IMR-90 (cell line): ENCODE results near the gene RASSF7. TPM values are rescaled to one million over a fixed set of nuclear protein-coding genes. Genes with fewer than 3 reads are reported as not detected.

ENCODE experiments used
- ATAC-seq: fragments of 200-7000 bp; cut with Tn5 transposase; 2 replicates; pipeline ENCODE4 v1.9.1; 2020; ENCODE audit warnings: low read depth, mild to moderate bottlenecking, moderate library complexity
- BruUV-seq: library from RNA; stranded (reverse); fragments of 400-500 nt; replicated peaks from 2 replicates; lab custom pipeline; 2021; lab: Mats Ljungman, UMichigan
- CTCF ChIA-PET: fragments of 300-600 bp; formaldehyde crosslinking; extraction: SDS; loops from one replicate; lab custom pipeline; 2021; ENCODE audit warnings: antibody characterized with exemption; lab: Yijun Ruan, JAX
- POLR2A ChIA-PET: fragments of 300-600 bp; sonication (Branson Sonifier 250); formaldehyde crosslinking; loops from one replicate; lab custom pipeline; 2022; ENCODE audit warnings: antibody characterized with exemption; ENCODE audit not compliant: unreplicated experiment; lab: Charles Lee
- DNase-seq: peaks from one replicate; pipeline ENCODE4 v3.0.0; 2013
- H2AFZ ChIP-seq: replicated peaks from 2 replicates; pipeline ENCODE3; 2013; ENCODE audit warnings: low read length, mild to moderate bottlenecking; ENCODE audit not compliant: poor library complexity
- H2AK5ac ChIP-seq: 2 replicates; pipeline ENCODE4 v1.6.1; 2013; ENCODE audit warnings: low read depth, low read length, inconsistent platforms
- H2AK9ac ChIP-seq: replicated peaks from 2 replicates; pipeline ENCODE3; 2013; ENCODE audit warnings: mild to moderate bottlenecking, low read depth, low read length, moderate library complexity; ENCODE audit not compliant: poor library complexity
- H2BK120ac ChIP-seq: 2 replicates; pipeline ENCODE4 v1.6.1; 2013; ENCODE audit warnings: low read depth, low read length, inconsistent platforms
- H2BK15ac ChIP-seq: 3 replicates; pipeline ENCODE4 v1.6.1; 2013; ENCODE audit warnings: low read depth, low read length, inconsistent platforms
- H2BK20ac ChIP-seq: 2 replicates; pipeline ENCODE4 v1.6.1; 2013; ENCODE audit warnings: low read depth, mild to moderate bottlenecking, inconsistent platforms, low read length, moderate library complexity
- H2BK5ac ChIP-seq: 2 replicates; pipeline ENCODE4 v1.6.1; 2013; ENCODE audit warnings: mild to moderate bottlenecking, low read depth, low read length, inconsistent platforms; ENCODE audit not compliant: poor library complexity, severe bottlenecking
- H3K14ac ChIP-seq: replicated peaks from 2 replicates; pipeline ENCODE4 v1.6.1; 2013; ENCODE audit warnings: low read depth, low read length, inconsistent platforms
- H3K18ac ChIP-seq: 2 replicates; pipeline ENCODE4 v1.6.1; 2013; ENCODE audit warnings: low read depth, low read length, control low read depth
- H3K23ac ChIP-seq: 2 replicates; pipeline ENCODE4 v1.6.1; 2013; ENCODE audit warnings: low read depth, low read length, inconsistent platforms
- H3K27ac ChIP-seq: 2 replicates; pipeline ENCODE4 v1.5.1; 2013; ENCODE audit warnings: mild to moderate bottlenecking, control low read depth, low read length; ENCODE audit not compliant: insufficient read depth
- H3K27me3 ChIP-seq: 2 replicates; pipeline ENCODE4 v1.6.1; 2013; ENCODE audit warnings: low read length; ENCODE audit not compliant: control insufficient read depth, insufficient read depth
- H3K36me3 ChIP-seq: 2 replicates; pipeline ENCODE4 v1.6.1; 2013; ENCODE audit warnings: low read length, mixed read lengths; ENCODE audit not compliant: control insufficient read depth, insufficient read depth
- H3K4ac ChIP-seq: 2 replicates; pipeline ENCODE4 v1.6.1; 2013; ENCODE audit warnings: low read depth, low read length, inconsistent platforms
- H3K4me1 ChIP-seq: 2 replicates; pipeline ENCODE4 v1.6.1; 2013; ENCODE audit warnings: low read length, mixed read lengths; ENCODE audit not compliant: control insufficient read depth, insufficient read depth
- H3K4me2 ChIP-seq: 2 replicates; pipeline ENCODE4 v1.6.1; 2013; ENCODE audit warnings: low read depth, mild to moderate bottlenecking, control low read depth, low read length, moderate library complexity
- H3K4me3 ChIP-seq: 2 replicates; pipeline ENCODE4 v1.5.1; 2013; ENCODE audit warnings: low read depth, mild to moderate bottlenecking, control low read depth, low read length, moderate library complexity; ENCODE audit not compliant: insufficient read depth
- H3K56ac ChIP-seq: 2 replicates; pipeline ENCODE4 v1.6.1; 2013; ENCODE audit warnings: low read length, inconsistent platforms; ENCODE audit not compliant: insufficient read depth; ENCODE audit errors: extremely low read depth
- H3K79me1 ChIP-seq, 2 experiments: 2 replicates each; pipeline ENCODE4 v1.6.1; 2013; ENCODE audit warnings: low read length in 2 of 2, inconsistent platforms in 1 of 2, low read depth in 1 of 2
- H3K9ac ChIP-seq: 2 replicates; pipeline ENCODE4 v1.6.1; 2013; ENCODE audit warnings: low read depth, low read length, control low read depth
- H3K9me1 ChIP-seq: 2 replicates; pipeline ENCODE4 v1.6.1; 2013; ENCODE audit warnings: low read length, inconsistent platforms; ENCODE audit not compliant: insufficient read depth
- H3K9me3 ChIP-seq: 2 replicates; pipeline ENCODE4 v1.6.1; 2013; ENCODE audit warnings: low read length; ENCODE audit not compliant: control insufficient read depth, insufficient read depth
- H4K20me1 ChIP-seq: 2 replicates; pipeline ENCODE4 v1.6.1; 2013; ENCODE audit warnings: low read length, inconsistent platforms; ENCODE audit not compliant: insufficient read depth
- H4K5ac ChIP-seq: 2 replicates; pipeline ENCODE4 v1.6.1; 2013; ENCODE audit warnings: mild to moderate bottlenecking, low read depth, low read length, control low read depth
- H4K8ac ChIP-seq, 2 experiments: 2 replicates each; pipeline ENCODE4 v1.6.1; 2013; ENCODE audit warnings: low read depth in 2 of 2, low read length in 2 of 2, control low read depth in 1 of 2, inconsistent platforms in 1 of 2
- H4K91ac ChIP-seq: 2 replicates; pipeline ENCODE4 v1.6.1; 2013; ENCODE audit warnings: low read depth, low read length, inconsistent platforms; ENCODE audit not compliant: insufficient read depth
- BHLHE40 ChIP-seq: fragments of 150-350 bp; IDR thresholded peaks from 2 replicates; pipeline ENCODE4 v1.6.1; 2016; ENCODE audit warnings: mild to moderate bottlenecking, low read depth, low read length
- CEBPB ChIP-seq: IDR thresholded peaks from 2 replicates; pipeline ENCODE4 v1.6.1; 2012; ENCODE audit warnings: low read depth, low read length, improper control_type of control experiment
- CHD1 ChIP-seq: IDR thresholded peaks from 2 replicates; pipeline ENCODE4 v1.6.1; 2012; ENCODE audit warnings: low read depth, low read length, improper control_type of control experiment
- CTCF ChIP-seq: conservative IDR thresholded peaks from 2 replicates; pipeline ENCODE4 v1.5.1; 2012; ENCODE audit warnings: mild to moderate bottlenecking, low read depth, low read length, improper control_type of control experiment
- ELK1 ChIP-seq: fragments of 150-350 bp; IDR thresholded peaks from 2 replicates; pipeline ENCODE4 v1.6.1; 2016; ENCODE audit warnings: low read depth, mild to moderate bottlenecking, low read length, moderate library complexity, borderline replicate concordance
- FOS ChIP-seq: fragments of 150-350 bp; IDR thresholded peaks from 2 replicates; pipeline ENCODE4 v1.6.1; 2016; ENCODE audit warnings: low read depth, low read length
- MAFK ChIP-seq: IDR thresholded peaks from 2 replicates; pipeline ENCODE4 v1.6.1; 2012; ENCODE audit warnings: low read depth, low read length, improper control_type of control experiment
- MAZ ChIP-seq: IDR thresholded peaks from 2 replicates; pipeline ENCODE4 v1.6.1; 2012; ENCODE audit warnings: low read depth, mild to moderate bottlenecking, low read length, improper control_type of control experiment, moderate library complexity, borderline replicate concordance
- MXI1 ChIP-seq: IDR thresholded peaks from 2 replicates; pipeline ENCODE4 v1.6.1; 2012; ENCODE audit warnings: low read depth, mild to moderate bottlenecking, low read length, moderate library complexity, borderline replicate concordance
- NFE2L2 ChIP-seq: fragments of 150-350 bp; IDR thresholded peaks from 2 replicates; pipeline ENCODE4 v1.6.1; 2016; ENCODE audit warnings: low read depth, mild to moderate bottlenecking, low read length
- POLR2A ChIP-seq: IDR thresholded peaks from 2 replicates; pipeline ENCODE4 v1.6.1; 2012; ENCODE audit warnings: mild to moderate bottlenecking, low read depth, low read length
- RAD21 ChIP-seq: IDR thresholded peaks from 2 replicates; pipeline ENCODE4 v1.6.1; 2012; ENCODE audit warnings: low read length, improper control_type of control experiment
- RCOR1 ChIP-seq: IDR thresholded peaks from 2 replicates; pipeline ENCODE4 v1.6.1; 2012; ENCODE audit warnings: mild to moderate bottlenecking, low read length, improper control_type of control experiment; ENCODE audit not compliant: insufficient replicate concordance
- RFX5 ChIP-seq: IDR thresholded peaks from 2 replicates; pipeline ENCODE4 v1.8.0; 2012; ENCODE audit warnings: low read depth, mild to moderate bottlenecking, low read length, moderate library complexity
- SMC3 ChIP-seq: fragments of 150-350 bp; IDR thresholded peaks from 2 replicates; pipeline ENCODE4 v1.6.1; 2016; ENCODE audit warnings: low read depth, mild to moderate bottlenecking, antibody characterized with exemption, low read length, moderate library complexity
- USF2 ChIP-seq: fragments of 150-350 bp; IDR thresholded peaks from 2 replicates; pipeline ENCODE4 v1.6.1; 2017; ENCODE audit warnings: mild to moderate bottlenecking, antibody characterized with exemption, low read length, low read depth
- WGBS, 2 experiments: methylation state at CpG; one replicate each; pipeline versions ENCODE4 v1.1.5 to v1.1.7; 2013; ENCODE audit warnings: missing lambda C conversion rate in 2 of 2; ENCODE audit not compliant: insufficient read length in 1 of 2; ENCODE audit errors: extremely low coverage in 2 of 2; 5-methylcytosine and 5-hydroxymethylcytosine counted together
- dilution Hi-C: fragments of 300-500 bp; cut with HindIII; formaldehyde crosslinking; loops from one replicate; pipeline ENCODE4 v1.14.3; 2018; ENCODE audit warnings: low sequenced_read_pairs; ENCODE audit not compliant: unreplicated experiment
- in situ Hi-C: fragments of 300-500 bp; cut with MboI; formaldehyde crosslinking; loops from 3 replicates; pipeline ENCODE4 v1.14.3; 2019; ENCODE audit warnings: low sequenced_read_pairs, inconsistent platforms, mixed read lengths
- intact Hi-C: fragments of 100-400 bp; cut with micrococcal nuclease; formaldehyde crosslinking; loops from 2 replicates; pipeline ENCODE4 v1.10.0; 2022
- polyA plus RNA-seq, 3 experiments: library from polyadenylated mRNA; depleted of rRNA; stranded (reverse); fragments of >200 nt; gene quantifications; 2 replicates each; pipeline ENCODE4 v1.2.3, GENCODE V29; 2012; ENCODE audit warnings: low replicate concordance in 1 of 3
- total RNA-seq: library from RNA; depleted of rRNA; stranded (reverse); fragments of >200 nt; gene quantifications from 2 replicates; pipeline ENCODE4 v1.2.3, GENCODE V29; 2012

The RASSF7 gene
- total and polyA plus RNA-seq, 2 of the 4 experiments (the other 2 are of a cell fraction) = 6.8 to 18.5 TPM

GRCh38 chr11:584287-584686 is 23.5 kb downstream of the RASSF7 start:
- Histone ChIP-seq H3K9me3 (no peaks in the 10 kb centered on the region), H4K20me1 (peaks cover 78% of the 10 kb centered on the region), H3K4me1 (peaks cover 9% of the 10 kb centered on the region; the same call in 1 of the 2 replicates), H2AK5ac (no peak overlapping the region), H3K27me3 (no peaks in the 10 kb centered on the region), H3K27ac (no peak overlapping the region), H2BK5ac (no peak overlapping the region), H2BK20ac (no peak overlapping the region), H3K4ac (no peak overlapping the region), H3K9me1 (peaks cover 17% of the 10 kb centered on the region), H3K56ac (no peak overlapping the region), H3K4me3 (no peak overlapping the region), H3K9ac (no peak overlapping the region), H2AK9ac (no peak overlapping the region), H3K14ac (no peak overlapping the region), H3K4me2 (no peak overlapping the region), H2BK15ac (no peak overlapping the region), H2BK120ac (no peak overlapping the region), H4K91ac (no peak overlapping the region), H3K18ac (no peak overlapping the region), H3K36me3 (peaks cover 40% of the 10 kb centered on the region), H4K8ac (no peak overlapping the region), H4K5ac (no peak overlapping the region), H3K23ac (no peak overlapping the region), H3K79me1 (peaks cover 23 to 70% of the 10 kb centered on the region in 2 experiments), H2AFZ (no peak overlapping the region)
- WGBS, 2 experiments = 100% methylated on average over 2 of the region's 10 CpGs; no CpG with 5 or more reads in 1 of the 2 experiments
- in situ Hi-C loops = no loop called here
- dilution Hi-C loops = no loop called here
- CTCF ChIA-PET = no interaction called here
- intact Hi-C loops = no loop called here
- DNase-seq = no peak
- POLR2A ChIA-PET = no interaction called here
- no TSS peak for BruUV-seq
- TF ChIP-seq RFX5 (no peak), RAD21 (no peak), NFE2L2 (no peak), POLR2A (no peak), CEBPB (no peak), SMC3 (no peak), ELK1 (no peak), FOS (no peak), BHLHE40 (no peak), MXI1 (no peak), RCOR1 (no peak), MAZ (no peak), CTCF (no peak), USF2 (no peak), MAFK (no peak), CHD1 (no peak)
- no peak for ATAC-seq
